ENCODE results near the gene EGR4. TPM values are rescaled to one million over a fixed set of nuclear protein-coding genes. Genes with fewer than 3 reads are reported as not detected.

The EGR4 gene
- polyA plus RNA-seq, 1 experiment, result not detected

DNA sequence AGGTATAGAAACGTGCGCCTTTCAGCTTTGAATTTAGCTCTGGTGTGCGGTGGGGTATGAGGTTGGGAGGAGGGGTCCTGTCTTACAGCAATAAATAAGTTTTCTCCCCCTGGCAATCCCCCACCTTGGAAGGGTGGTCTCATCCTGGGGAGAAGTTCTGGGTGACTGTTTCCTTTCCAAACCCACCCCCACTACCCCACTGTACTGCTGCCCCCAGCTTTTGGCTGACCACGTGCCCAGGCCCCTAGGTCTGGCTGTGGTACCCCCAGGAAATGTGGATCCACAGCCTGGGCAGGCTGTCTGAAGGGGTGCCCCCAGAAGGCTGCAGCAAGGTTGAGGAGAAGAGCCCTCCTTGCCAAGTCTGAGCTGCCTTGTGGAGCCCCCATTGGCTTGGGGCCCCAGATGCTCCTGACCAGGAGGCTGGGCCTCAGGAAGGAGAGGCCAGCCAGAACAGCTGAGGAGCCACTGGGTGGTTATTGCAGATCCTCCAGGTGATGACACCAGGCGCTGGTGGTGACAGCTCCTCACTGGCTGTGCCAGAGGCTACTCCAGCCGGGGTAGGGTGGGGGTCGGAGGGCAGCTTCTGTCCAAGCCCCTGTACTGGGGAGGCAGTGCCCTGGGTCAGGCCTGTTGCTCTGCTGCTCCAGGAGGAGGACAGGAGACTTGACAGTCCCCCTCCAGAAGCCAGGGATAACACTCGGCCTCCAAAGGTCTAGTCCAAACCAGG, 35.0 kb downstream of the EGR4 start:
- no peaks in the 10 kb centered on the region for H3K27me3 ChIP-seq (ENCODE audit: control insufficient read depth, insufficient read depth, low read length)
- no peak overlapping the region for H3K4me3 ChIP-seq (ENCODE audit: low read depth, low read length)
- POLR2A ChIA-PET, result no interaction called here
- TF ChIP-seq, protein P1, sequence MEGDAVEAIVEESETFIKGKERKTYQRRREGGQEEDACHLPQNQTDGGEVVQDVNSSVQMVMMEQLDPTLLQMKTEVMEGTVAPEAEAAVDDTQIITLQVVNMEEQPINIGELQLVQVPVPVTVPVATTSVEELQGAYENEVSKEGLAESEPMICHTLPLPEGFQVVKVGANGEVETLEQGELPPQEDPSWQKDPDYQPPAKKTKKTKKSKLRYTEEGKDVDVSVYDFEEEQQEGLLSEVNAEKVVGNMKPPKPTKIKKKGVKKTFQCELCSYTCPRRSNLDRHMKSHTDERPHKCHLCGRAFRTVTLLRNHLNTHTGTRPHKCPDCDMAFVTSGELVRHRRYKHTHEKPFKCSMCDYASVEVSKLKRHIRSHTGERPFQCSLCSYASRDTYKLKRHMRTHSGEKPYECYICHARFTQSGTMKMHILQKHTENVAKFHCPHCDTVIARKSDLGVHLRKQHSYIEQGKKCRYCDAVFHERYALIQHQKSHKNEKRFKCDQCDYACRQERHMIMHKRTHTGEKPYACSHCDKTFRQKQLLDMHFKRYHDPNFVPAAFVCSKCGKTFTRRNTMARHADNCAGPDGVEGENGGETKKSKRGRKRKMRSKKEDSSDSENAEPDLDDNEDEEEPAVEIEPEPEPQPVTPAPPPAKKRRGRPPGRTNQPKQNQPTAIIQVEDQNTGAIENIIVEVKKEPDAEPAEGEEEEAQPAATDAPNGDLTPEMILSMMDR (IDR thresholded peaks at IDR 0.05; ENCODE audit: low read depth, low read length), result no peak
- H3K27ac ChIP-seq (ENCODE audit: low read depth, low read length), result no peak overlapping the region
- CTCF ChIA-PET, result interaction anchor here (0.6 kb wide), 1 partner anchor 280 kb away, joined by 4 read pairs; no protein-coding TSS in a partner anchor
- no peak for DNase-seq (ENCODE audit: low read depth, low spot score)
- H3K9me3 ChIP-seq (ENCODE audit: control insufficient read depth, insufficient read depth, low read length), result no peaks in the 10 kb centered on the region

DNA sequence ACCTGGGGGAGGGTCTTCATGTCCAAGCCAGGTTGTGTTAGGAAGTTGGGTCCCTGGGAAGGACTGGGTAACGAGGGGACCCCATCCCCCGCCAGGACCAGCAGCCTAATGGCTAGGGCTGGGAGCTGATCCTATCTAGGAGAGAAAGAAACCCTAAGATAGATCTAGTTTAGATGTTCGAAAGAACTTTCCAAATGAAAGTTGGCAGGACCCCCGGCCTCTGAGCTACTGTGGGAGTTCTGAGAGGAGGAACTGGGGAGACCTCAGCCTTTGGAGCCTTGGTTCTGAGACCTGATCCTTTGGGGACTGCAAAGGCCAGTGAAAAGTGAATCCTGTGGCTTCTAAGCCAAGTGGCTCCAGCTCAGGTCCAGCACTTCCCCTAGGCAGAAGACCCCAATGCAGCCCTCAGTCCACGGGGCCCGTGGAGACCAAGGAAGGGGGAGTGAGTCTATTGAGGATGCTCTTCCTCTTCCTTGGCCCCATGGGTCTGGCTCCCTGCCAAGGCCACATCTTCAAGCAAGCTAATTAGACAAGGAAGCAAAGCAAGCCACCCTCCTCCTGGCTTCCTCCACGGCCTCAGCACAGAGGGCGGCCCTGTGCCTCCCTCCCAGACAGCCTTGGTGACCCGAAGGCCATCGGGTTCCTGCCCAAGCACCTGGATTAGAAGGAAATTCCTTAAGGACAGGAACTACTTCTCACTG, 35.8 kb downstream of the EGR4 start:
- H3K27ac ChIP-seq (ENCODE audit: low read depth, low read length), result no peak overlapping the region
- ChIA-PET POLR2A (no interaction called here), CTCF (interaction anchor here (0.6 kb wide), 1 partner anchor 279 kb away, joined by 4 read pairs; no protein-coding TSS in a partner anchor)
- no peaks in the 10 kb centered on the region for H3K27me3 ChIP-seq (ENCODE audit: control insufficient read depth, insufficient read depth, low read length)
- TF ChIP-seq, protein P1 (IDR thresholded peaks at IDR 0.05; ENCODE audit: low read depth, low read length), result no peak
- no peaks in the 10 kb centered on the region for H3K9me3 ChIP-seq (ENCODE audit: control insufficient read depth, insufficient read depth, low read length)
- H3K4me3 ChIP-seq (ENCODE audit: low read depth, low read length), result no peak overlapping the region
- DNase-seq (ENCODE audit: low read depth, low spot score), result no peak

DNA sequence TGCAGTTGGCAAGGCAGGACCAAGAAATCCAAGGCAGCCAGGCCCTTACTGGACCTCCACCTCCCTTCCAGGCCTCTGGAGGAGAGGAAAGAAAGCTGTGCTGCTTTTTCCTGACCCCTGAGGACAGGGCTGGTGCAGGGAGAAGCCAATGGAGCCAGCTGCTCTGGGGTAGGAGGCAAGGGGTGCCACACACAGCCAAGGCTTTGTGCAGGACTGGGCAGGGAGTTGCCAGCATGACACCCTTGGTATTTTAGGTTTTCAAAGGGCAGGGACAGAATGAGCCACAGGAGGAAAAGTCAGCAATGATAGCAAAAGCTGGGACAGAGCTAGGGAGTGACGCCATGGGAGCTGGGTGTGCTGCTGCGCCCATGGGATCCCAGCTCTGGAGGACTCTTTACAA, 36.3 kb downstream of the EGR4 start:
- Histone ChIP-seq H3K4me3 (ENCODE audit: low read depth, low read length) (no peak overlapping the region), H3K27me3 (ENCODE audit: control insufficient read depth, insufficient read depth, low read length) (no peaks in the 10 kb centered on the region), H3K27ac (ENCODE audit: low read depth, low read length) (no peak overlapping the region), H3K9me3 (ENCODE audit: control insufficient read depth, insufficient read depth, low read length) (no peaks in the 10 kb centered on the region)
- TF ChIP-seq, protein P1 (IDR thresholded peaks at IDR 0.05; ENCODE audit: low read depth, low read length), result no peak
- CTCF ChIA-PET, result no interaction called here
- no peak for DNase-seq (ENCODE audit: low read depth, low spot score)
- POLR2A ChIA-PET, result no interaction called here

DNA sequence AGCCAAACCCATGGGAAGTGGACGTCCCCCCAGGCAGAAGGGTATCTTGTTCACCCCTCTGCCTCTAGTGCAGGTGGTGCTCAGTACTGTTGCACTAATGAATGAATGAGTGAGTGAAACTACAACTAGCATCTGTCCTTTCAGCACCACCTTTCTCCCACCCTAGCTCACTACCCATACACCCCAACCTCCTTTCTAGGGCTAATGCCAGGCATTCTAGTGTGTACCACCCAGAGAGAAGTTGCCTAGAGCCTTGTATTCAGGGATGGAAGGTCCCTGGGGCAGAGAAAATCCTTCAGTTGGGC, 36.8 kb downstream of the EGR4 start:
- Histone ChIP-seq H3K27ac (ENCODE audit: low read depth, low read length) (no peak overlapping the region), H3K27me3 (ENCODE audit: control insufficient read depth, insufficient read depth, low read length) (no peaks in the 10 kb centered on the region), H3K9me3 (ENCODE audit: control insufficient read depth, insufficient read depth, low read length) (no peaks in the 10 kb centered on the region), H3K4me3 (ENCODE audit: low read depth, low read length) (no peak overlapping the region)
- TF ChIP-seq, protein P1 (IDR thresholded peaks at IDR 0.05; ENCODE audit: low read depth, low read length), result no peak
- CTCF ChIA-PET, result no interaction called here
- DNase-seq (ENCODE audit: low read depth, low spot score), result no peak
- POLR2A ChIA-PET, result interaction anchor here (0.6 kb wide), 1 partner anchor 62 kb away, joined by 9 read pairs; no protein-coding TSS in a partner anchor

All from AG04450 (cell line).